ENCODE data around the gene C11orf21. TPM values are rescaled to one million over a fixed set of nuclear protein-coding genes. Genes with fewer than 3 reads are reported as not detected.

The C11orf21 gene
- total and polyA plus RNA-seq, 2 donors (not counting 1 experiment from before 2014, with no cell fraction given): under 0.01 TPM; not detected in 1

DNA sequence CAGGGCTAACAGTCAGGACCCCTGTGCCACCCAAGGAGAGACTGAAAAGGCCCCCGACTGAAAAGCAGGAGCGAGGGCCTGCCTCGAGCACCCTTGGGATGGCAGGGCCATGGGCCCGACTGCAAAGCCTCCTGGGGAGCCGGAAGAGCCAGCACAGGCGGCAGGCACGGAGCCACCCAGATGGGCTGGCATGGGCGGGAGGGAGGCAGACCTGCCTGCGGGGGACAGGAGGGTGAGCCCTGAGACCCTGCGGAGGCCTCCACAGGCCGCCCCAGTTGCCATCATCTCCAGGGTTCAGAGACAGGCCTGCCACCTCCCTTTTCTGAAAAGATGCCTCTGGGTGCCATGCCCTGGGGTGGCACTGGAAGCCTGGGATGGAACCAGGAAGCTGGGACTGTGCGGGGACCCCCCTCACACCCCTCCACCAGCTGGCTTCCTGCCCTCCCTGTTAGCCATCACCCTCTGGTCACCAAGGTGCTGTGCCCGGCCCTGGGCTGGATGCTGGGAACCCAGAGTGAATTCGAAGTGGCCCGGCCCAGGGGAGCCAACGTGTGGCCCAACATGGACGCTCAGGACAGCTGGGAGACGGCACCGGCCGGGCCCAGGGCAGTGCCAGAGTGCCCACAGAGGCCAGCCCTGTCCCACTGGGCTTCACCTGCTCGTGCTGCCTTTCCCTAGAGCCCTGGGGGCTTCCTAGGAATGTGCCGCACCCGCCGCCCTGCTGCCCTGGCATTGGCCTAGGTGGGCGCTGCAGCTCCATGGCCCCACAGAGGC is 13.9 kb upstream of the C11orf21 start:
- Histone ChIP-seq H3K4me1 (ENCODE audit: control insufficient read depth, extremely low read depth, insufficient read depth, low read length) (peaks cover 9% of the 10 kb centered on the region), H4K20me1 (ENCODE audit: control insufficient read depth, extremely low read depth, insufficient read depth, low read length) (no peaks in the 10 kb centered on the region), H3K9me3 (ENCODE audit: control insufficient read depth, insufficient read depth, low read depth, low read length) (no peaks in the 10 kb centered on the region), H3K27ac (ENCODE audit: insufficient read depth, low read length) (no peak overlapping the region), H3K4me3 (replicated peaks in 1 of 4; ENCODE audit: control extremely low read depth in 1 of 4, insufficient read depth in 1 of 4, low read depth in 3 of 4, low read length in 4 of 4) (no peak overlapping the region), H3K27me3 (ENCODE audit: control insufficient read depth, insufficient read depth, low read length) (no peaks in the 10 kb centered on the region), H3K36me3 (ENCODE audit: control insufficient read depth, insufficient read depth, low read length) (no peaks in the 10 kb centered on the region), H3K79me2 (ENCODE audit: control insufficient read depth, insufficient read depth, low read length) (no peaks in the 10 kb centered on the region), H3K4me2 (ENCODE audit: extremely low read depth, insufficient read depth, low read length) (no peak overlapping the region), H2AFZ (ENCODE audit: low read length) (peak overlapping the region; percentile 55), H3K9ac (ENCODE audit: insufficient read depth, low read length) (no peak overlapping the region)
- TF ChIP-seq EZH2 (IDR thresholded peaks at IDR 0.05; ENCODE audit: low read length, missing control alignments): no peak
- DNase-seq (ENCODE audit: low read depth in 2 of 2): no peak

DNA sequence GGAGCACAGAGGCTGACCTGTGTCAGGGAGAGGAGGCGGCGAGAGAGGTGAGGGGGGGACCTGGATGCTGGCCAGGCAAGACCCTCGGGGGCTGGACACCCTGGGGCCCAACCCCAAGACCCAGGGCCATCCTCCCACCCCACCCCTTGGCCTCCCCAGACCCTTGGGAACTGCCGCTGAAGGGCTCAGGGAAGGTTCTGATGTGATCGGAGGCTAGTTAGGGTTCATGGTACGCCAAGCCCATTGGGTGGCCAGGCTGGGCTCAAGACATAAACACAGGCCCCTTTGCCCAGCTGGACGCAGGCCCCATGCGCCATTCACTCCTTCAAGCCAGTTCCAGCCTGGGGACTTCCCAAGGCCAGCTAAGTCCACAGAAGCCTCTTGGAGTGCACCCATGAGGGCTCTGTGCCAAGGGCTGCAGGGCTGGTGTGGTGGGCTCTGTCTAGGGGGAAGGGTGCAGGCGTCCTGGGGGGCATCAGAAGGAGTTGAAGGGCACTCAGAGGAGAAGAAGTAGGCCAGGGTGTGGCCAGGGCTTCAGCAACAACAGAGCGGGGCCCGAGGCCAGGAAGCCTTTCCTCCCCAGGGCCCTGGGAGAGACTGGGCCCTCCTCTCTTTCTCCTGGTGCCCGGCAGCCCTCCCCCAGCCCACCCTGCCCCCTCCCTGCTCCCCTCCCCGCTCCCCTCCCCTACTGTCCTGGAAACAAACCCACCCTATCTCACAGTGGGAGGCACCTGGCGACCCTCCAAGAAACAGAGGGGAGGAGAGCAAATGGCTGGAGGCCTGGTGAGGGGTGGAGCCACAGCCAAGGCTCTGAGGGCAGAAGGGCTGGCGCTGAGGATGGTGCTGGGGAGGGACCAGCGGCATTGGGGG is 13.0 kb upstream of the C11orf21 start:
- H3K27ac ChIP-seq (ENCODE audit: insufficient read depth, low read length): no peak overlapping the region
- H3K4me3 ChIP-seq (replicated peaks in 1 of 4; ENCODE audit: control extremely low read depth in 1 of 4, insufficient read depth in 1 of 4, low read depth in 3 of 4, low read length in 4 of 4): no peak overlapping the region
- peak overlapping the region; percentile 51 for H3K4me2 ChIP-seq (ENCODE audit: extremely low read depth, insufficient read depth, low read length)

DNA sequence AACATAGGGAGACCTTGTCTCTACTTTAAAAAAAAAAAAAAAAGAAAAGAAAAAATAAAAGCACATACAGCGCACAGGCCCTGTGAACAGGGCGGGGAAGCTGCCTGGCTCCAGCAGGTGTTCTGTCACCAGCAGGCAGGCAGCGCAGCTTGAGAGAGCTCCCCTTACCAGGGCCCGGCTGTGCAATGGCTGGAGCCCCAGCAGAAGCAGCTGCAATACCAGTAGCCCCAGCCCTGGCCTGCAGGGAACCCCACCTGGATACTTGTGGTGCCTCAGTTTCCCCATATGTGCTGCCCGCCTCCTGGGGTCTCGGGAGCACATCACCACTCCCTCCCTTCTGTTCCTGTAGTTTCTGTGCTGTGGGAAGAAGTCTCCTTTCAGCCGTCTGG is 12.4 kb upstream of the C11orf21 start:
- Histone ChIP-seq H3K4me3 (replicated peaks in 1 of 4; ENCODE audit: control extremely low read depth in 1 of 4, insufficient read depth in 1 of 4, low read depth in 3 of 4, low read length in 4 of 4) (no peak overlapping the region), H3K27me3 (ENCODE audit: control insufficient read depth, insufficient read depth, low read length) (no peaks in the 10 kb centered on the region), H3K4me1 (ENCODE audit: control insufficient read depth, extremely low read depth, insufficient read depth, low read length) (peaks cover 9% of the 10 kb centered on the region), H3K79me2 (ENCODE audit: control insufficient read depth, insufficient read depth, low read length) (no peaks in the 10 kb centered on the region), H3K4me2 (ENCODE audit: extremely low read depth, insufficient read depth, low read length) (no peak overlapping the region), H3K27ac (ENCODE audit: insufficient read depth, low read length) (no peak overlapping the region), H3K9ac (ENCODE audit: insufficient read depth, low read length) (no peak overlapping the region), H3K9me3 (ENCODE audit: control insufficient read depth, insufficient read depth, low read depth, low read length) (no peaks in the 10 kb centered on the region), H2AFZ (ENCODE audit: low read length) (no peak overlapping the region), H4K20me1 (ENCODE audit: control insufficient read depth, extremely low read depth, insufficient read depth, low read length) (no peaks in the 10 kb centered on the region), H3K36me3 (ENCODE audit: control insufficient read depth, insufficient read depth, low read length) (no peaks in the 10 kb centered on the region)
- DNase-seq (ENCODE audit: low read depth in 2 of 2): no peak
- TF ChIP-seq, protein P1, sequence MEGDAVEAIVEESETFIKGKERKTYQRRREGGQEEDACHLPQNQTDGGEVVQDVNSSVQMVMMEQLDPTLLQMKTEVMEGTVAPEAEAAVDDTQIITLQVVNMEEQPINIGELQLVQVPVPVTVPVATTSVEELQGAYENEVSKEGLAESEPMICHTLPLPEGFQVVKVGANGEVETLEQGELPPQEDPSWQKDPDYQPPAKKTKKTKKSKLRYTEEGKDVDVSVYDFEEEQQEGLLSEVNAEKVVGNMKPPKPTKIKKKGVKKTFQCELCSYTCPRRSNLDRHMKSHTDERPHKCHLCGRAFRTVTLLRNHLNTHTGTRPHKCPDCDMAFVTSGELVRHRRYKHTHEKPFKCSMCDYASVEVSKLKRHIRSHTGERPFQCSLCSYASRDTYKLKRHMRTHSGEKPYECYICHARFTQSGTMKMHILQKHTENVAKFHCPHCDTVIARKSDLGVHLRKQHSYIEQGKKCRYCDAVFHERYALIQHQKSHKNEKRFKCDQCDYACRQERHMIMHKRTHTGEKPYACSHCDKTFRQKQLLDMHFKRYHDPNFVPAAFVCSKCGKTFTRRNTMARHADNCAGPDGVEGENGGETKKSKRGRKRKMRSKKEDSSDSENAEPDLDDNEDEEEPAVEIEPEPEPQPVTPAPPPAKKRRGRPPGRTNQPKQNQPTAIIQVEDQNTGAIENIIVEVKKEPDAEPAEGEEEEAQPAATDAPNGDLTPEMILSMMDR (conservative IDR thresholded peaks at IDR 0.05 in 1 of 2, IDR thresholded peaks at IDR 0.05 in 1 of 2; ENCODE audit: low read depth in 1 of 2, low read length in 2 of 2): no peak
- no peak for TF ChIP-seq EZH2 (IDR thresholded peaks at IDR 0.05; ENCODE audit: low read length, missing control alignments)

More for the DNA sequence above, 13.0 kb upstream of the C11orf21 start:
- H3K4me1 ChIP-seq (ENCODE audit: control insufficient read depth, extremely low read depth, insufficient read depth, low read length): peaks cover 9% of the 10 kb centered on the region
- no peak for TF ChIP-seq EZH2 (IDR thresholded peaks at IDR 0.05; ENCODE audit: low read length, missing control alignments)
- TF ChIP-seq, protein P1 (conservative IDR thresholded peaks at IDR 0.05 in 1 of 2, IDR thresholded peaks at IDR 0.05 in 1 of 2; ENCODE audit: low read depth in 1 of 2, low read length in 2 of 2): no peak
- no peaks in the 10 kb centered on the region for H4K20me1 ChIP-seq (ENCODE audit: control insufficient read depth, extremely low read depth, insufficient read depth, low read length)
- no peaks in the 10 kb centered on the region for H3K27me3 ChIP-seq (ENCODE audit: control insufficient read depth, insufficient read depth, low read length)
- H2AFZ ChIP-seq (ENCODE audit: low read length): peak overlapping the region; percentile 55
- no peaks in the 10 kb centered on the region for H3K9me3 ChIP-seq (ENCODE audit: control insufficient read depth, insufficient read depth, low read depth, low read length)
- H3K9ac ChIP-seq (ENCODE audit: insufficient read depth, low read length): no peak overlapping the region
- peak; percentile 79 to 95 for DNase-seq (ENCODE audit: low read depth in 2 of 2)
- no peaks in the 10 kb centered on the region for H3K79me2 ChIP-seq (ENCODE audit: control insufficient read depth, insufficient read depth, low read length)
- no peaks in the 10 kb centered on the region for H3K36me3 ChIP-seq (ENCODE audit: control insufficient read depth, insufficient read depth, low read length)
